C4-2B (cell line): ENCODE measurements around the gene ARL15.

ENCODE experiments used
- H3K27ac ChIP-seq: fragments of 450-650 bp; 2 replicates; pipeline ENCODE4 v1.5.1; 2017
- CTCF ChIP-seq: fragments of 450-650 bp; conservative IDR thresholded peaks from 2 replicates; pipeline ENCODE4 v1.5.1; 2017; ENCODE audit warnings: mild to moderate bottlenecking
- ZFX ChIP-seq: fragments of 450-650 bp; IDR thresholded peaks from 2 replicates; pipeline ENCODE4 v1.6.1; 2017

The ARL15 gene

DNA sequence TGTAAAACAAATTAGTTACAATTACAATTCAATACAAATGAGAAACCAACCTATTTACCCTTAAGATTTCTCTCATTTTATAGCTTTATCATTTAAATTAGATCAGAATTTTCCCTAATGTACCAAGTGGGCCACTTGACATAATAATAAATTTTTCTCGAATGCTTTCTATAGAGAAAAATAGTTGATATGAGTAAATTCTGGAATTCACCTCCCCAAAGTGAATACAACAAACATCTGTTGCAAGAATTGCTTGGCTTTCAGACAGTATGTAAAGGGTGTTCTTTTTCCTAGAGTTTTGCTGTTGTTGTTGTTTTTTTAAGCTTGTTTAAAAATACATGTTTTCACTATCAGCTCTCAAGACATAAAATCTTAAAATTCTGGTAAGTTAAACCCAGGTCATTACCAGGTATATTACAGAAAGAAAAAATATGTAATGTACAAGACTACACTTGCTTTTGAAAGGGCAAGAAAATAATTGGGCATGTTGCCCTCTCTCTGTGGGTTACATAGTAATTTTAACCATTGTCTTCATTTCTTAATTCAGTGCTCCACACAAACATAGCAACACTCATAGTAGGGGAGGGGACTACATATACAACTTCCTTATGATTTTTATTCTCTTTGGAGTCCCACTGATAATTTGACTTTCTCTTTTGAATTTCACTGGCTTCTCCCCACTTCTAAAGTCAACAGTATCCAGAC, 200.6 kb downstream of the ARL15 start:
- TF ChIP-seq CTCF (no peak), ZFX (no peak)
- H3K27ac ChIP-seq = no peak overlapping the region

- TF ChIP-seq ZFX = no peak
- no peak for TF ChIP-seq CTCF
- no peak overlapping the region for H3K27ac ChIP-seq
Measured at GRCh38 chr5:54108136-54108535, 202.2 kb downstream of the ARL15 start.

DNA sequence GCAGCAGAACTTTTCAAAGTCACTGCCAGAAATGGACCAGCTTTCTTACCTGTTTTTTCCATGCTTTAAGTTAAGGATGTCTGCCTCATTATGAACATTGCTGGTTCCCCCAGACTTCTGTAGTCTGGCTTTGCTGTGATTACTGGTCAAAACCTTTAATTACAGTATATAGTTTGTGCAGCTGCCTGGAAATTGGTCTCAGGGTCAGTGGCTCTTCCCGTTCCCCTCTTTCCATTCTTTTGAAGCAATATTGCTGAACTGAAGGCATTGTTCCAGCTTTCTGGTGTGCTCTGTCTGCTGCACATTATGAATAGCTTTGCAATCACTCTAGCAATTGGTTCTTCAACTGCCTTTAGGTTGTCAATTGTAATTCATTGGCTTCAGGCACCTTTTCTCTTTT, 206.5 kb downstream of the ARL15 start:
- H3K27ac ChIP-seq = no peak overlapping the region
- no peak for TF ChIP-seq CTCF
- no peak for TF ChIP-seq ZFX

DNA sequence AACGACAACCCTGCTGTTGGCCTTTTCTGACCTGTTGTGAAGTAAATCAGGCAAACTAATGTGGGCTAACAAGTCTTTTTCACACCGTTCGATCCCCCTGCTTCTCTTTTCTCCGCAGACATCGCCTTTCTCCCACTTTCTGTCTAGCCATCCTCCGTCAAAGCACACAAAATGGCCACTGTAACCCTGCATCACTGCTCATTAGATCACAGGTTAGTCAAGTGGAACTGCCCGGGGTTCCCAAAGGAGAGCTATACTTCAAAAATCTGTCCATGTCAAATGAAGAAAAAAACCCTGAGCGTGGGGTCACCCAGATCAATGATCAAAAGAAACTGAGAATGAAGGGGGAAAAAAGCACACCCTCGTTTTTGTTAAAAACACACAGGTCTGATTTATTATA, 212.1 kb downstream of the ARL15 start:
- no peak for TF ChIP-seq CTCF
- no peak for TF ChIP-seq ZFX
- H3K27ac ChIP-seq = no peak overlapping the region

- TF ChIP-seq CTCF = no peak
- TF ChIP-seq ZFX = no peak
- no peak overlapping the region for H3K27ac ChIP-seq
Measured at GRCh38 chr5:54095969-54096368, 214.4 kb downstream of the ARL15 start.

DNA sequence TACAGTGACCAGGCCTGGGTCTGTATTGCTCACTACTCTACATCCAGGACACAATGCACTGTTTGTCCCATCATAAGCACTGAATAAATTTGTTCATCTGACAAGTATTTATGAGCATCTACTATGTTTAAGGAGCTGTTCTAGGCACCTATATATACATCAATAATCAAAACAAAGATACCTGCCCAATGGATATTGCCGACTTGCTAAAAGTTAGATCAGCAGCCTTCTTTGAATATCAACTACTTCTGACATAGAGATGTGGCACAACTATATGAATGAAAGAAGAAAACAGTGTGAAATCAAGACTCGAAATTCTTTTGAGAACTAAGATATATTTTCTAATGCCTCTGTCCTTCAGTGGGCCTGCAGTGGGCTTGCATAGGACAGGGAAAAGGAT, 215.7 kb downstream of the ARL15 start:
- TF ChIP-seq ZFX = no peak
- TF ChIP-seq CTCF = no peak
- H3K27ac ChIP-seq = no peak overlapping the region

DNA sequence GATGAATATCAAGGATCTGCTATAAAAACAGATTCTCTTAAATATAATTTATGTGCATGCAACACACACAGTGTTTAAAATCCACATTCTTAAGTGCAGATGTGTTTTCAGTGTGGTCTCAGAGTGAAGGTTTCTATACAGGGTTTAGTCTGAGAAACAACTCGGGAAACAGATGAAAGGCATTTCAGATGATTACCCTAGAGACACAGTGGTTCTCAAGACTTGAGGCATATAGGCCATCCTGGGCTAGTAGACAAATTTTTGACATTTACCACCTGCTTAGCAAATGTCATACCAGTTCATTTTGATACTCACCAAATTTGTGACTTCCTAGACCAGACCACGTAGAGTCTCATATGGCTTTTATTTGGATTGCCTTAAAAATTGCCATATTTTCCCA, 216.5 kb downstream of the ARL15 start:
- TF ChIP-seq CTCF = no peak
- no peak for TF ChIP-seq ZFX
- H3K27ac ChIP-seq = no peak overlapping the region
